RWPE2 (cell line): ENCODE measurements around the gene MYO3B.

Experiments
- ATAC-seq: fragments of 200-7000 bp; cut with Tn5 transposase; 3 replicates; pipeline ENCODE4 v1.9.1; 2021; ENCODE audit warnings: low read depth
- DNase-seq: peaks from one replicate; pipeline ENCODE4 v3.0.0-alpha.2; 2020; ENCODE audit warnings: low spot score
- H3K27ac ChIP-seq: fragments of 450-650 bp; 2 replicates; pipeline ENCODE4 v1.5.1; 2017; ENCODE audit warnings: mild to moderate bottlenecking; ENCODE audit not compliant: poor library complexity, severe bottlenecking
- H3K27me3 ChIP-seq: fragments of 250-450 bp; sonication (Bioruptor Pico); 2 replicates; pipeline ENCODE4 v1.5.1; 2021; ENCODE audit warnings: mild to moderate bottlenecking, moderate library complexity; ENCODE audit not compliant: insufficient read depth, poor library complexity, severe bottlenecking
- H3K36me3 ChIP-seq: fragments of 250-450 bp; sonication (Bioruptor Pico); 2 replicates; pipeline ENCODE4 v1.5.1; 2020; ENCODE audit warnings: low read depth, mild to moderate bottlenecking, moderate library complexity
- H3K4me1 ChIP-seq: fragments of 250-450 bp; sonication (Bioruptor Pico); 2 replicates; pipeline ENCODE4 v1.5.1; 2021; ENCODE audit warnings: mild to moderate bottlenecking, moderate library complexity; ENCODE audit not compliant: insufficient read depth, poor library complexity, severe bottlenecking
- H3K4me3 ChIP-seq: fragments of 250-450 bp; sonication (Bioruptor Pico); 2 replicates; pipeline ENCODE4 v1.5.1; 2021; ENCODE audit warnings: mild to moderate bottlenecking, moderate library complexity; ENCODE audit not compliant: severe bottlenecking
- H3K9me3 ChIP-seq: fragments of 250-450 bp; sonication (Bioruptor Pico); 2 replicates; pipeline ENCODE4 v1.5.1; 2021; ENCODE audit warnings: mild to moderate bottlenecking, moderate library complexity; ENCODE audit not compliant: severe bottlenecking
- CTCF ChIP-seq: fragments of 450-650 bp; IDR thresholded peaks from one replicate; pipeline ENCODE4 v1.5.1; 2017; ENCODE audit warnings: mild to moderate bottlenecking, moderate library complexity; ENCODE audit not compliant: poor library complexity, severe bottlenecking

The MYO3B gene

GRCh38 chr2:170353723-170354122, 175.8 kb downstream of the MYO3B start:
- no peak for TF ChIP-seq CTCF
- Histone ChIP-seq H3K27me3 (no peaks in the 10 kb centered on the region), H3K4me3 (no peak overlapping the region), H3K27ac (no peak overlapping the region), H3K36me3 (no peaks in the 10 kb centered on the region), H3K4me1 (no peaks in the 10 kb centered on the region), H3K9me3 (no peaks in the 10 kb centered on the region)
- no peak for DNase-seq
- no peak for ATAC-seq

GRCh38 chr2:170354388-170354787, 176.4 kb downstream of the MYO3B start:
- Histone ChIP-seq H3K27me3 (no peaks in the 10 kb centered on the region), H3K36me3 (no peaks in the 10 kb centered on the region), H3K4me1 (no peaks in the 10 kb centered on the region), H3K27ac (no peak overlapping the region), H3K4me3 (no peak overlapping the region), H3K9me3 (no peaks in the 10 kb centered on the region)
- DNase-seq: no peak
- ATAC-seq: no peak
- no peak for TF ChIP-seq CTCF

- no peaks in the 10 kb centered on the region for H3K36me3 ChIP-seq
- H3K4me3 ChIP-seq: no peak overlapping the region
- no peak overlapping the region for H3K27ac ChIP-seq
- DNase-seq (no peak), ATAC-seq (no peak)
- H3K4me1 ChIP-seq: no peaks in the 10 kb centered on the region
- no peaks in the 10 kb centered on the region for H3K9me3 ChIP-seq
- H3K27me3 ChIP-seq: no peaks in the 10 kb centered on the region
- TF ChIP-seq CTCF: no peak
Measured at GRCh38 chr2:170354855-170355780, 177.2 kb downstream of the MYO3B start.

- Histone ChIP-seq H3K9me3 (no peaks in the 10 kb centered on the region), H3K4me1 (no peaks in the 10 kb centered on the region), H3K4me3 (no peak overlapping the region), H3K36me3 (no peaks in the 10 kb centered on the region), H3K27ac (no peak overlapping the region), H3K27me3 (no peaks in the 10 kb centered on the region)
- DNase-seq: no peak
- ATAC-seq: no peak
- TF ChIP-seq CTCF: no peak
Measured at GRCh38 chr2:170359466-170359865, 181.5 kb downstream of the MYO3B start.

GRCh38 chr2:170360546-170361089, 182.7 kb downstream of the MYO3B start:
- H3K27ac ChIP-seq: no peak overlapping the region
- H3K4me3 ChIP-seq: no peak overlapping the region
- no peaks in the 10 kb centered on the region for H3K27me3 ChIP-seq
- no peak for ATAC-seq
- H3K4me1 ChIP-seq: no peaks in the 10 kb centered on the region
- no peak for TF ChIP-seq CTCF
- H3K9me3 ChIP-seq: no peaks in the 10 kb centered on the region
- no peaks in the 10 kb centered on the region for H3K36me3 ChIP-seq
- no peak for DNase-seq
